Kidney (tissue), 14 donors: ENCODE results near the gene ZNF491. TPM values are rescaled to one million over a fixed set of nuclear protein-coding genes. Genes with fewer than 3 reads are reported as not detected.
"Not testable (repeated sequence)": the region's sequence is repeated elsewhere in the genome, so short reads cannot be mapped to it uniquely, and the experiment has no call there.

ENCODE experiments used
- DNase-seq, 5 donors: peaks; one replicate each; pipeline ENCODE4 v3.0.0-alpha.2; 2013 to 2020
- FAIRE-seq: peaks from 2 replicates; lab custom pipeline; 2012; peaks lifted over from hg19 to GRCh38; lab: Jason Lieb, UNC
- H3K27ac ChIP-seq, 2 donors: one replicate each; pipeline ENCODE4 v1.7.0; 2013; ENCODE audit warnings: low read depth in 2 of 2, low read length in 2 of 2, inconsistent platforms in 1 of 2
- H3K27me3 ChIP-seq: one replicate; pipeline ENCODE4 v1.7.1; 2013; ENCODE audit warnings: low read length, inconsistent platforms; ENCODE audit not compliant: control insufficient read depth, insufficient read depth
- H3K36me3 ChIP-seq, 3 donors: one replicate each; pipeline versions ENCODE4 v1.7.0 to v1.7.1; 2013; ENCODE audit warnings: low read length in 3 of 3, control low read depth in 1 of 3, inconsistent platforms in 1 of 3; ENCODE audit not compliant: insufficient read depth in 3 of 3, control insufficient read depth in 2 of 3
- H3K4me1 ChIP-seq, 3 donors: one replicate each; pipeline versions ENCODE4 v1.7.0 to v1.7.1; 2013; ENCODE audit warnings: low read length in 3 of 3, inconsistent platforms in 1 of 3, low read depth in 1 of 3; ENCODE audit not compliant: control insufficient read depth in 2 of 3, insufficient read depth in 2 of 3
- H3K4me3 ChIP-seq, 3 donors: one replicate each; pipeline versions ENCODE4 v1.7.0 to v1.8.1; 2013; ENCODE audit warnings: low read length in 3 of 3, control low read depth in 1 of 3, inconsistent platforms in 1 of 3
- H3K9ac ChIP-seq, 3 donors: one replicate each; pipeline versions ENCODE4 v1.7.0 to v1.7.1; 2013; ENCODE audit warnings: low read length in 3 of 3, control low read depth in 1 of 3, inconsistent platforms in 1 of 3
- H3K9me3 ChIP-seq, 3 donors: one replicate each; pipeline versions ENCODE4 v1.7.0 to v1.7.1; 2013; ENCODE audit warnings: low read length in 3 of 3, control low read depth in 1 of 3, inconsistent platforms in 1 of 3; ENCODE audit not compliant: control insufficient read depth in 2 of 3, insufficient read depth in 1 of 3
- CTCF ChIP-seq: IDR thresholded peaks from 3 replicates; pipeline ENCODE4 v1.5.1; 2012; ENCODE audit warnings: mild to moderate bottlenecking, moderate library complexity, borderline replicate concordance; ENCODE audit not compliant: insufficient read depth; ENCODE audit errors: extremely low read depth
- intact Hi-C: fragments of 100-400 bp; cut with DNase I; formaldehyde crosslinking; loops from one replicate; pipeline ENCODE4 v1.11.1; 2022
- polyA plus RNA-seq: library from polyadenylated mRNA; stranded (reverse); fragments of 350-450 nt; fragmentation: Illumina TruSeq; extraction: RNeasy Lipid Tissue Mini Kit (QIAGEN cat#74804); gene quantifications from one replicate; pipeline ENCODE4 v1.2.3, GENCODE V29; 2014; ENCODE audit warnings: low read depth, low replicate concordance; ENCODE audit not compliant: insufficient read depth
- total RNA-seq: library from RNA; stranded (reverse); fragmentation: NEBNext Ultra II Directional; extraction: Animal tissue kit (Norgen Biotek cat#: 25700); gene quantifications from one replicate; pipeline ENCODE4 v1.2.1, GENCODE V29; 2021
- donor health status: control.
- donor health status: control.
- donor health status: control.
- donor health status: control.
- donor health status: control.
- donor health status: DM: yes; HTN: yes; CAD: no.
- donor health status: Normal renal cell carcinoma (clear cell type).

Gene ZNF491
- total and polyA plus RNA-seq, 2 donors from 2014 or later, result 1.1 to 2.5 TPM

DNA sequence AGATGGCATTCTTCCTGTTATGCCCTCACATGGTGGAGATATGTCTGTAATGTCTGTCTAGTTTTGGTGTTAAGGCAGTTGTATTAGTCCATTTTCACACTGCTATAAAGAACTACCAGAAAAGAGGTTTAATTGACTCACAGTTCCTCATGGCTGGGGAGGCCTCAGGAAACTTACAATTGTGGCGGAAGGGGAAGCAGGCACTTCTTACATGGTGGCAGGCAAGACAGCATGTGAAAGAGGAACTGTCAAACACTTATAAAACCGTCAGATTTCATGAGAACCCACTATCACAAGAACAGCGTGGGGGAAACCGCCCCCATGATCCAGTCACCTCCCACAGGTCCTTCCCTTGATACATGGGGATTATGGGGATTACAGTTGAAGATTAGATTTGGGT lies 28.3 kb upstream of the ZNF491 start:
- Histone ChIP-seq H3K9me3 (no peaks in the 10 kb centered on the region), H3K36me3 (peaks cover 0 to 10% (median 0%) of the 10 kb centered on the region in 3 donors), H3K4me1 (peaks cover 0 to 16% (median 9%) of the 10 kb centered on the region in 3 donors), H3K4me3 (no peak overlapping the region), H3K27ac (no peak overlapping the region), H3K27me3 (no peaks in the 10 kb centered on the region), H3K9ac (no peak overlapping the region)
- intact Hi-C loops, result no loop called here
- no peak for TF ChIP-seq CTCF
- DNase-seq (no peak), FAIRE-seq (no peak)

- H3K9ac ChIP-seq, intact Hi-C loops, H3K27me3 ChIP-seq, FAIRE-seq, H3K27ac ChIP-seq, DNase-seq, H3K4me3 ChIP-seq, H3K36me3 ChIP-seq, H3K9me3 ChIP-seq: not testable (repeated sequence)
- peaks cover 0 to 15% (median 8%) of the 10 kb centered on the region in 3 donors for H3K4me1 ChIP-seq
These were observed 26.8 kb upstream of the ZNF491 start for GRCh38 chr19:11771520-11771919.

DNA sequence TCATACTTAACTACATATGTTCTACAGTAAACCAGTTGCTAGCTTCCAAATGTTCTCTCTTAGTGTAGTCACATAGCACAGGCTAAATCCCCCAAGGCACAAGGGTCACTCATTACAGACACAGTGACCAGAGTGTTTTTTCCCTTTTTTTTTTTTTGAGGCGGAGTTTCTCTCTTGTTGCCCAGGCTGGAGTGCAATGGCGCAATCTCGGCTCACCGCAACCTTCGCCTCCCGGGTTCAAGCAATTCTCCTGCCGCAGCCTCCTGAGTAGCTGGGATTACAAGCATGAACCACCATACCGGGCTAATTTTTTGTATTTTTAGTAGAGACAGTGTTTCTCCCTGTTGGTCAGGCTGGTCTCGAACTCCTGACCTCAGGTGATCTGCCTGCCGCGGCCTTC lies 21.7 kb upstream of the ZNF491 start:
- peaks cover 31 to 41% (median 33%) of the 10 kb centered on the region in 3 donors for H3K36me3 ChIP-seq
- H3K9ac ChIP-seq, H3K27me3 ChIP-seq, H3K4me1 ChIP-seq, H3K4me3 ChIP-seq, H3K27ac ChIP-seq, DNase-seq, FAIRE-seq, intact Hi-C loops: not testable (repeated sequence)
- H3K9me3 ChIP-seq, result peaks cover 19 to 43% (median 24%) of the 10 kb centered on the region in 3 donors

- no peak for DNase-seq
- Histone ChIP-seq H3K27me3 (no peaks in the 10 kb centered on the region), H3K36me3 (peaks cover 35 to 41% (median 39%) of the 10 kb centered on the region in 3 donors), H3K4me3 (peak overlapping the region in 1 of 3 donors; percentile 14), H3K9ac (no peak overlapping the region), H3K27ac (no peak overlapping the region), H3K4me1 (no peaks in the 10 kb centered on the region), H3K9me3 (peaks cover 31 to 69% (median 33%) of the 10 kb centered on the region in 3 donors)
- TF ChIP-seq CTCF, result no peak
- intact Hi-C loops, result no loop called here
- FAIRE-seq, result no peak
These were observed 17.8 kb upstream of the ZNF491 start for GRCh38 chr19:11780431-11781020.
